OCI-LY7 (cell line): Measurements from ENCODE around the gene KCNJ12. TPM values are rescaled to one million over a fixed set of nuclear protein-coding genes. Genes with fewer than 3 reads are reported as not detected.
"Not testable (repeated sequence)": the region's sequence is repeated elsewhere in the genome, so short reads cannot be mapped to it uniquely, and the experiment has no call there.

ENCODE experiments used
- BruUV-seq: library from RNA; stranded (reverse); fragments of 400-500 nt; replicated peaks from 2 replicates; lab custom pipeline; 2021; lab: Mats Ljungman, UMichigan
- CTCF ChIA-PET: fragments of 300-600 bp; sonication (Branson Sonifier 250); formaldehyde crosslinking; loops from one replicate; lab custom pipeline; 2022; ENCODE audit warnings: antibody characterized with exemption; ENCODE audit not compliant: unreplicated experiment; lab: Charles Lee
- POLR2A ChIA-PET: fragments of 300-600 bp; sonication (Branson Sonifier 250); formaldehyde crosslinking; loops from one replicate; lab custom pipeline; 2022; ENCODE audit warnings: antibody characterized with exemption; lab: Charles Lee
- DNase-seq: peaks from one replicate; pipeline ENCODE4 v3.0.0-alpha.2; 2015; ENCODE audit warnings: low spot score
- H2AFZ ChIP-seq: fragments of 200-600 bp; sonication (generic), shearing (Covaris generic); 2 replicates; pipeline ENCODE4 v1.6.1; 2014; ENCODE audit warnings: mild to moderate bottlenecking, antibody characterized with exemption, low read length, moderate library complexity
- H3K27ac ChIP-seq: fragments of 200-600 bp; sonication (generic); 2 replicates; pipeline ENCODE4 v1.5.1; 2014; ENCODE audit warnings: mixed run types, low read depth, mild to moderate bottlenecking, moderate library complexity, low read length, inconsistent platforms; ENCODE audit not compliant: poor library complexity, severe bottlenecking
- H3K36me3 ChIP-seq: fragments of 200-600 bp; sonication (generic); 2 replicates; pipeline ENCODE4 v1.6.1; 2014; ENCODE audit warnings: mild to moderate bottlenecking, antibody characterized with exemption, low read length, moderate library complexity, mixed read lengths; ENCODE audit not compliant: insufficient read depth
- H3K4me1 ChIP-seq: fragments of 200-600 bp; sonication (generic); 2 replicates; pipeline ENCODE4 v1.5.1; 2014; ENCODE audit warnings: mild to moderate bottlenecking, low read length; ENCODE audit not compliant: insufficient read depth, poor library complexity, severe bottlenecking
- H3K4me2 ChIP-seq: fragments of 200-600 bp; sonication (generic); 2 replicates; pipeline ENCODE4 v1.6.1; 2014; ENCODE audit warnings: mild to moderate bottlenecking, low read length
- H3K4me3 ChIP-seq: fragments of 200-600 bp; sonication (generic); 2 replicates; pipeline ENCODE4 v1.5.1; 2014; ENCODE audit warnings: mild to moderate bottlenecking, low read depth, low read length; ENCODE audit not compliant: poor library complexity, severe bottlenecking
- H3K79me2 ChIP-seq: fragments of 200-600 bp; sonication (generic); 2 replicates; pipeline ENCODE4 v1.6.1; 2016; ENCODE audit warnings: low read depth, mild to moderate bottlenecking, low read length, moderate library complexity, mixed read lengths; ENCODE audit not compliant: insufficient read depth
- H3K9me2 ChIP-seq: fragments of 200-600 bp; sonication (generic); 2 replicates; pipeline ENCODE4 v1.6.1; 2016; ENCODE audit warnings: mild to moderate bottlenecking, low read length, mixed read lengths; ENCODE audit not compliant: insufficient read depth
- H3K9me3 ChIP-seq: fragments of 200-600 bp; sonication (generic); 2 replicates; pipeline ENCODE4 v1.6.1; 2014; ENCODE audit warnings: mild to moderate bottlenecking, mixed run types, low read length, mixed read lengths
- H4K20me1 ChIP-seq: fragments of 200-600 bp; sonication (generic); 2 replicates; pipeline ENCODE4 v1.6.1; 2014; ENCODE audit warnings: mild to moderate bottlenecking, antibody characterized with exemption, low read length, moderate library complexity, mixed read lengths; ENCODE audit not compliant: insufficient read depth
- intact Hi-C: fragments of 100-400 bp; cut with micrococcal nuclease; formaldehyde crosslinking; loops from one replicate; pipeline ENCODE4 v1.10.0; 2022; ENCODE audit not compliant: unreplicated experiment
- total RNA-seq, 2 experiments: library from RNA; depleted of rRNA in 1 of 2; stranded (reverse); fragments of >200 nt in 1 of 2; shearing (Covaris generic) in 1 of 2; gene quantifications; 2 replicates each; pipeline ENCODE4 v1.2.3, GENCODE V29; 2014 to 2022

Gene KCNJ12
- total RNA-seq, 2 experiments from 2014 or later: 0.16 to 0.17 TPM

DNA sequence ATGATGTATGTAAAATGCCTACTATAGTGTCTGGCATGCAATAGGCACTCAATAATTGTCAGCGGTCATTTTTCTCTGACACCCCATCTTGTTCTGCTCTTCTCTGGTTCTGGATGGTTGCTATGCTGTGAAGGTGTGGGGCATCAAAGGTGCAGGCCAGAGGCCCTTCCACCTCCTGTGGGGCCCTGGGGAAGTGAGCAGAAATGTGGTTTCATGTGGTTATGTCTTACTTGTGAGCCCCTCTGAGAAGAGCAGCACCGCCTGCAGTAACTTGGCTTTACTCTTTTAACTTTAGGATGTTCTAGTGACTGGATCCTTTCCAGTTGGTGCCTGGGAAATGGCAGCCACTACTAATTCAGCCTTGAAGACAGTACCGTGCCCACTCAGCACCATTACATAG lies 32.1 kb downstream of the KCNJ12 start:
- H3K9me3 ChIP-seq, POLR2A ChIA-PET, CTCF ChIA-PET: not testable (repeated sequence)

DNA sequence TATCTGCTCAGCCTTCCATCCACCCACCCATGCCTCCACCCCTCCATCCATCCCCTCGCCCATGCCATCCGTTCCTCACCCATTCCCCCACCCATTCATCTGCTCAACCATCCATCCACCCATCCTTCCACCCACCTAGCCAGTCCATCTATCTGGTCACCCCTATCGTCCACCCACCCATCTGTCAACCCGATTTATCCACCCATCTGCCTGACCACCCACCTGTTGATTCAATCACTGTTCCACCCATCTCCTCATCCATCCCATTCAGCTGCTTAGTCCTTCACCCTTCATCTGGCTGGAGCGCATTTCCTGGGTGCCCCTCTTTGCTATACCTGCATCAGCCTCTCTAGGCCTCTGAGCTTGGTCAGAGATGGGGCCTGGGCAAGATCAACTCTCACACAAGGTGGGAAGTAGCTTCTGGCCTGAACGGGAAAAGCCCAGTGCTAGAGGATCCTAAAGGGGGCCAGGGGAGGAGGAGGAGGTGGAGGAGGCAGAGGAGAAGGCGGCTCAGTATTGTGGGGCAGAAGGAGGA lies 32.7 kb downstream of the KCNJ12 start:
- H3K27ac ChIP-seq, H3K4me2 ChIP-seq, H3K9me3 ChIP-seq, intact Hi-C loops, H3K36me3 ChIP-seq, H3K9me2 ChIP-seq, H3K79me2 ChIP-seq, CTCF ChIA-PET, H3K4me1 ChIP-seq, DNase-seq, H3K4me3 ChIP-seq, H4K20me1 ChIP-seq, H2AFZ ChIP-seq, POLR2A ChIA-PET, BruUV-seq: not testable (repeated sequence)

More for the DNA sequence above, 32.1 kb downstream of the KCNJ12 start:
- H3K79me2 ChIP-seq, H4K20me1 ChIP-seq, intact Hi-C loops, H2AFZ ChIP-seq, H3K36me3 ChIP-seq, H3K9me2 ChIP-seq, H3K4me3 ChIP-seq, H3K4me2 ChIP-seq, H3K4me1 ChIP-seq, BruUV-seq, H3K27ac ChIP-seq, DNase-seq: not testable (repeated sequence)

DNA sequence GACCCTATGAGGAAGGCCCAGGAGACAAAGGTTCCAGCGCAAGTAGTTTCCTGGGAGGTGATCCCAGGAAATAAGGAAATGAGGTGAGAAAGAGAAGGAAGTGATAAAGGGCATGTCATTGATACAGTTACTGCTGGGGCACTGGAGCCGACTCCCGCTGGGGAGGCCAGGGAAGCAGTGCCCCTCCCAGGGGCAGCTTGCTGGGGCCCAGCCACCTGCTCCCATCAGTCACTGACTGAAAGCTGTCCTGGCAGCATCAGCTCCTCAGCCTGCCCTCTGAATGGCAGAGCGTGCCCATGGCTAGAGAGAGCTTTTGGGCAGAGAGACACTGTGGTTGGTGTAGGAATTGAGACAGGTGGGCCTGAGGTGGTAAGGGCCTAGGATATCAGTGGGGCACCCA lies 33.2 kb downstream of the KCNJ12 start:
- H4K20me1 ChIP-seq, H3K79me2 ChIP-seq, H3K9me3 ChIP-seq, POLR2A ChIA-PET, DNase-seq, H3K4me3 ChIP-seq, BruUV-seq, H2AFZ ChIP-seq, H3K36me3 ChIP-seq, H3K9me2 ChIP-seq, CTCF ChIA-PET, H3K4me1 ChIP-seq, H3K4me2 ChIP-seq, H3K27ac ChIP-seq, intact Hi-C loops: not testable (repeated sequence)

DNA sequence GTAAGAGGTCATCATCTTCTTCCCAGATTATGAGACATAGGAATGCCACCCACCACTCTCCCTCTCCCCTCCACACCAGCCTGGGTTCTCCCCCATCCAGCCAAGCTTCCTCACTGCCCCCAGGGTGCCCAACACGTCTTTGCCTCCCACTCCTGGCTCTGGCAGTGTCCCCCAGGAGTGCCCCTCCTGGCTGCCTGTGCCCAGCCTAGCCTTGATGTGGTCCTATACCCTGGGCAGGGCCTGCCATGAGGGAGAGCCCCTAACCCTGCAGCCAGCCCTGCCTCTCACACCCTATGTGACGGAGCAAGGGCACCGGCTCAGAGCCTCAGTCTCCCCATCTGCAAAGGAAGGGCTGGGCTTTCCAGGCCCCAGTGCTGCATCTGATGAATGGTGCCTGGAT lies 33.8 kb downstream of the KCNJ12 start:
- H3K36me3 ChIP-seq, BruUV-seq, H3K9me3 ChIP-seq, H3K4me3 ChIP-seq, H3K79me2 ChIP-seq, DNase-seq, H3K4me2 ChIP-seq, H4K20me1 ChIP-seq, CTCF ChIA-PET, H2AFZ ChIP-seq, H3K9me2 ChIP-seq, H3K4me1 ChIP-seq, H3K27ac ChIP-seq, POLR2A ChIA-PET, intact Hi-C loops: not testable (repeated sequence)

DNA sequence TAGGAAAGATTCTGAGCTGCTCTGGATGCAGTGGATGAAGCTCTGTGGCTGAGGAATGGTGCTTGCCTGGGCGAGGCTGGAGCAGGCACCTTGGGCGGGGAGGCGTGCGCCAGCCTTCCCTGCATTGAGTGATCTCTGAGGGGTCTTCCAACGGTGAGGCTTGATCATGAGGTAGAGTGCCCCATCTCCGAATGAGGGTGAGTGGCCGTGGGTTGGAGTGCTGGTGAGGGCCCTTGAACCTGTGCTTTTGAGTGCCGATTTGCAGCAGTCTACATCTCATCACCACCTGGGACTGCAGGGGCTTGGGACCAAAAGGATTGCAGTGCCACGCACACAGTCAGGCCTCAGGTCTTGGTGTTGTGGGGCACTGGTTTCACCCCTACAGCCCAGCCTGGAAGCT lies 34.2 kb downstream of the KCNJ12 start:
- H3K9me3 ChIP-seq, H3K36me3 ChIP-seq, H3K4me2 ChIP-seq, DNase-seq, CTCF ChIA-PET, H3K4me1 ChIP-seq, H3K79me2 ChIP-seq, intact Hi-C loops, BruUV-seq, H3K9me2 ChIP-seq, H2AFZ ChIP-seq, POLR2A ChIA-PET, H3K4me3 ChIP-seq, H3K27ac ChIP-seq, H4K20me1 ChIP-seq: not testable (repeated sequence)

DNA sequence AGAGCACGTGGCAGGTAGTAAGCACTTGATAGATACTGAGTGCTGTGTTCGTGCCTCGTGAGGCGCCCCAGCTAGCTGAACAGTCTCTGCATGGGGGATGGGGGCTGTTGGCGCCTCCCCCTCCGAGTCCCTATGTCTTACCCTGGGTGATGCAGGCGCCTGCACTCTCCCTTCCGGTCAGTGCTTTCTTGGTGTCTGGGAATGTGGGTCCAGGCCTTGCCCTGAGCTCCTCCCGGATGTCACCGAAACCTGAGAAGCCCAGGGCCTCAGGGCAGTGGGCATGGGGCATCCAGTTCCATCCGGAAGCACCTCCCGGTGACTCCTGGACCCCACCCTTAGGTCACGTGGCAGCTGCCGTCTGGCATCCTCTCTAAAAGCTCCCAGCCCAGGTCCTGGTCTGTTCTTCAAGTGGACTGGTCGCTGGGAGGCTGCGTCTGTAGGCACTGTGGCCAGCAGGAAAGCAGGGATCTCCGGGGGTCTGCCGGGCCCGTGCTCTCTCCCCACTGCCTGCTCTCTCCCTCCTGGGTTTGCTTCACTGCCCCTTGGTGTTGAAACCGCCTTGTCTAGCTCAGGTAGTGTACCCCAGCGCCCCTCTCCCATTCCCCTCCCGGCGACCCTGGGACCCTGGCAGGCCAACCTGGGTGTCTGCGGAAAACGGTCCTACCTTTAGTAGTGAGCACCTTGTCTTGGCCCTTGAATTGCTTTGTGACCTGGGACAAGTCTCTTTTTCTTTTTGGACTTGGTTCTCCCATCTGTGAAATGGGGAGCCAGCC lies 34.9 kb downstream of the KCNJ12 start:
- H3K4me1 ChIP-seq, DNase-seq, H4K20me1 ChIP-seq, H3K4me2 ChIP-seq, H3K27ac ChIP-seq, H3K9me2 ChIP-seq, H3K9me3 ChIP-seq, BruUV-seq, H3K4me3 ChIP-seq, CTCF ChIA-PET, H2AFZ ChIP-seq, H3K36me3 ChIP-seq, intact Hi-C loops, POLR2A ChIA-PET, H3K79me2 ChIP-seq: not testable (repeated sequence)
